Renal pelvis (tissue), 12 donors: Measurements from ENCODE around the gene CDK3. TPM values are rescaled to one million over a fixed set of nuclear protein-coding genes. Genes with fewer than 3 reads are reported as not detected.
"Not testable (repeated sequence)": the region's sequence is repeated elsewhere in the genome, so short reads cannot be mapped to it uniquely, and the experiment has no call there.

Experiments used
- DNase-seq: peaks from one replicate; pipeline ENCODE4 v3.0.0-alpha.2; 2013
- long read RNA-seq, 16 experiments: transcript quantifications; one replicate each; lab custom pipeline, GENCODE V29; 2026
- polyA plus RNA-seq, 3 donors: library from polyadenylated mRNA; unstranded; fragments of 120-200 nt; gene quantifications; one replicate each; pipeline ENCODE4 v1.2.1, GENCODE V29; 2013; ENCODE audit not compliant: insufficient read length in 3 of 3

Gene CDK3
- 10 to 100 TPM; 17.4 to 23.0 (median 21.9) TPM for polyA plus RNA-seq
- long read RNA-seq, donor 1, partial matches to known transcripts, result 0 of 1 reads
- long read RNA-seq, donor 1, other reads (novel, unspliced or antisense), result 0 of 1 reads
- long read RNA-seq, donor 2, result 0 reads
- long read RNA-seq, donor 3, partial matches to known transcripts, result 0 of 1 reads
- long read RNA-seq, donor 3, other reads (novel, unspliced or antisense), result 0 of 1 reads
- long read RNA-seq, donor 4, result 0 reads
- long read RNA-seq, donor 5, result 0 reads
- long read RNA-seq, donor 6, partial matches to known transcripts, result 0 of 2 reads
- long read RNA-seq, donor 6, other reads (novel, unspliced or antisense), result 0 of 2 reads
- long read RNA-seq, donor 7, result 0 reads
- long read RNA-seq, donor 8, result 0 reads
- long read RNA-seq, donor 9, partial matches to known transcripts, result 0 of 1 reads
- long read RNA-seq, donor 9, other reads (novel, unspliced or antisense), result 0 of 1 reads
- long read RNA-seq, donor 10, partial matches to known transcripts, result 0 of 4 reads
- long read RNA-seq, donor 10, other reads (novel, unspliced or antisense), result 0 of 4 reads
- long read RNA-seq, donor 11, partial matches to known transcripts, result 0 of 1 reads
- long read RNA-seq, donor 11, other reads (novel, unspliced or antisense), result 0 of 1 reads
- long read RNA-seq, donor 12, partial matches to known transcripts, result 0 of 1 reads
- long read RNA-seq, donor 12, other reads (novel, unspliced or antisense), result 0 of 1 reads
- long read RNA-seq, donor 13, partial matches to known transcripts, result 0 of 1 reads
- long read RNA-seq, donor 13, other reads (novel, unspliced or antisense), result 0 of 1 reads
- long read RNA-seq, donor 14, result 0 reads
- long read RNA-seq, donor 15, result 0 reads
- long read RNA-seq, donor 16, partial matches to known transcripts, result 0 of 1 reads
- long read RNA-seq, donor 16, other reads (novel, unspliced or antisense), result 0 of 1 reads

DNA sequence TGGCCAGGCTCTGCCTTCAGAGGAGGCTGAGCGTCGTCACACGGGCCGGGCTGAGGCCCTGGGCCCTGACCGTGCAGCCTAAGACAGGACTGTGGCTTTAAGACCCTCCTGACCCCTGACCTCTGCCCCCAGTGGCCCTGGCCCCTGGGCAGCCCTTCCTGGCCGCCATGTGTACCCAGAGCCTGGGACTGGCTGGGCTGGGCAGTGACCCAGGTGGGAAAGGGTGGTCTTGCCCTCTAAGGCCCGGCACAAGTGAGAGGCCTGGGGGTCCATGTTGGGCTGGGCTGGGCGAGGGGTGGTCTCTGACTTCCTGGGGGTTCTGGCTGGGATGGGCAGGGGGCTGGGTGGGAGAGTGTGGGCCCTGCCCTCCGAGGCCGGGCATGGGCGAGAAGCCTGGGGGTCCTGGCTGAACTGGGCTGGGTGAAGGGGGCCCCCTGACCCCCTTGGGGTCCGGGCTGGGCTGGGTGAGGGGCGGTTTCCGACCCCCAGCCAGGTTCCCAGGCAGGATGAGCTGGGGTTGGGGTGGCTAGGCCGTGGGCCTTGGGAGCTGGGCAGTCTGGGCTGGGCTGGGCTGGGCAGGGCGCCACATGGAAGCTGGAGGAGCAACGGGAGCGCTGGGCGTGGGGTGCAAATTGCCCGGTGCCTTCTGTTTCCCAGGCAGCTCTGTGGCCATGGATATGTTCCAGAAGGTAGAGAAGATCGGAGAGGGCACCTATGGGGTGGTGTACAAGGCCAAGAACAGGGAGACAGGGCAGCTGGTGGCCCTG is at the start of gene CDK3:
Gene CDK3 (plus strand): TSS at position 101 of the 767 bp plus-strand sequence. CDS start 571 bp downstream, at position 672.
- DNase-seq, result no peak

DNA sequence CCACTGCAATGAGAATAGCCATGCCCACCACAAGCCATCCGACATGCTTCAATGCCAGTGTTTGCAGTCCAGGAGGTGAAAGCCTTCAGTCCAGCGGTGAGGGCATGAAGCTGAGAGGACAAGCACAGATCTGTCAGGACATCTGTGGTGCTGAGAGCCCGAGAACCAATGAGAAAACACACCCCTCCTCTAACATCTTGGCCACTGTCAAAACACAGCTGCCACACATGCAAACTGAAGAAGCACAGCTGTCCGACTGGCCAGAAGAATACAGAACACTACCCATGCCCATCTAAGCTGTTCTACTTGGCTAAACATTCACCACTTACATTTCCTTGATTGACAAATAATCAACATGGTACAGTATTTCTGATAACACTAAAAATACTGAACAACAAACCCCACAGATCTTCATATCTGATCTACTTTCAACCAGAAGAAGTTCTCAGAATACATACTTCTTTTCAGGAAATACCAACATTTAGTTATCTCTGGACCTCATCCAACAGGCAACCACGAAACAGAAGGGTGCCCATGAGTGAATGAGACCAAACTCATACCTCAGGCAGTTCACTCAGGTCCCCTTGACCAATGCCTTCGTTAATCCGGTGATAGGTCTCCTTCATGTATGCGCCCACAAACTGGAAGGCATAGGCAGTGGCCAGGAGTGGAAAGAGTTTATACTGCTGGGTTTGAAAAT is 49.6 kb upstream of the CDK3 start:
- peak; percentile 24 for DNase-seq

DNA sequence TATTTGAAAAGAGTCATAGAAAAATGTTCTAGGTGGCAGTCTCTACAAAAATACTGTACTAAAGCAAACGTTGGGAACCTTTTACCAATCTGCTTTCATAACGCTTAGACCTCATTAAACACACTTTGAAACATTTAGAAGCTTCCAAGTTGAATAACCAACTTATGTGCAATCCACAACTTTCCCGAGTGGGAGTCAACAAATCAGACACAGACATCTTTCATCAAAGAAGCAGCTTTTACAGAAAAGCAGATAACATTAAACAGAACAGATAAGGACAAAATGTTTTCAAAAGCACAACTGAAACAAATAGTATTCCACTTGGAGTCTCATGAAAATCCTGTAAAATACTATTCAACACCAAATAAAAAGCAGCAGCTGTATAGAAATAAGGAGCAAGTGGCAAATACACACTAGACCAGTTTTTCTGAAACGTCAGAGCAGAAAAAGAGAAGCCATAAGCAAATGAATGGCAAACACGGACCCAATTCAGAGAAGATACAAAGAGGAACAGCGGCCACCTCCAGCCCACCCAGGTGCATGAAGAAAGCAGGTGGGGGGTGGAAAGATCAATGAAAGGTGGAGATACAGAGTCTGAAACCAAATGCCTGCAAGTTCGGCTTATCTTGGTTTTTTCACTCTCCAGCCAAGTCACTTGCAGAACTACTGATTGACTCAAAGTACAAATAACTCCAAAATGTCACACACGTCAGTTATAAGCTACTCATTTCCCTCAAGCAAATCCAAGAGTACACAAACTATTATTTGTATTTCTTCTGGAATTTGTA is 41.4 kb upstream of the CDK3 start:
- no peak for DNase-seq

DNA sequence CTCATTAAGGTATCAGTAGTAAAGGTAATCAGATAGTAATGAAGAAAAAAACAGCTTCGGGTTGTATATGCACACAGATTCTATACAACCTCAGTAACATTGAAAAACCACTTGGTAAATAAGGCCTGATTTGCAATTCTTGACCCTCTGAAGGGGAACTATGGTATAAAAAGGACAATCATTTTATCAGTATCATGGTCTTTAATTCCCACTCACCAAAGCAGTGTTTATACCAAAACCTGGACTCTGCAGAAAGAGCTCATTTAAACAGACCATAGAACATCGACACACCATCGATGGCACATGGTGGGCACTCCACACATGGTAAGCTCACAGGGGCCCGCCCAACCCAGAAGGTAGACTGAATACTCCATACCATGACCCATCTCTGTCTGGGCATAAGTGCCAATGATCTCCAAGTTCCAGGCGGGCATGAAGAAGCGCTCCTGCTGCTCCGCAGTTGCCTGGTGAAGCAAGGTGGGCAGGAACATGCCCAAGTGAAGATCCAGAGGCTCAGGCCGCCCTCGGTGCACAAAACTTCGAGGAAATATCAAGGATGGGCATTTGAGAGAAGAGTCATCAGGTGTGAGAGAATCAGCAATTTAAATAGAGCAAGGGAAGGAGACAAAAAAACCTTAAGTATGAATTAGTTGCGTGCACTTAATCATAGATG is 40.7 kb upstream of the CDK3 start:
- no peak for DNase-seq

DNA sequence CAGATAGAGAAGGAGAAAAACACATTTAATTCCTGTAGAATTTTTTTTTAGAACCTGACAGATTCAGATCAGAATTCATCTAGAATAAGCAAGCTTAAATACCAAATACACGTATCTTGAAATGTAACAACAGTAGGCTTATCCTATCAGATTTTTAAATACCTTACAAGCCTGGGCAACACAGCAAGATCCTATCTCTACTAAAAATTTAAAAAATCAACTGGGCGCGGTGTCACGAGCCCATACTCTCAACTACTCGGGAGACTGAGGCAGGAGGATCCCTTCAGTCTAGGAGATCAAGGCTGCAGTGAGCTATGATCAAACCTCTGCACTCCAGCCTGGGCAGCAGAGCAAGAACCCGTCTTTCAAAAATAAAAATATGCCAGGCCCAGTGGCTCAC is 35.2 kb upstream of the CDK3 start:
- DNase-seq, result no peak

DNA sequence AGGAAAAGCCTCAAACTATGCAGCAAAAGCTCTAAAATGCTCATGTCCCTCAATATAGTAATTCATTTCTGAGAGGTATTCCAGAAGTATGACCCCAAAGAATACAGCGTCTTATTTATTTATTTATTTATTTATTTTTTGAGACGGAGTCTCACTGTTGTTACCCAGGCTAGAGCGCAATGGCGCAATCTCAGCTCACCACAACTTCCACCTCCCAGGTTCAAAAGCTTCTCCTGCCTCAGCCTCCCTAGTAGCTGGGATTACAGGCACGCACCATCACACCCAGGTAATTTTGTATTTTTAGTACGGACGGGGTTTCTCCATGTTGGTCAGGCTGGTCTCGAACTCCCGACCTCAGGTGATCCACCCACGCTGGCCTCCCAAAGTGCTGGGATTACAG is 31.6 kb upstream of the CDK3 start:
- not testable (repeated sequence) for DNase-seq

DNA sequence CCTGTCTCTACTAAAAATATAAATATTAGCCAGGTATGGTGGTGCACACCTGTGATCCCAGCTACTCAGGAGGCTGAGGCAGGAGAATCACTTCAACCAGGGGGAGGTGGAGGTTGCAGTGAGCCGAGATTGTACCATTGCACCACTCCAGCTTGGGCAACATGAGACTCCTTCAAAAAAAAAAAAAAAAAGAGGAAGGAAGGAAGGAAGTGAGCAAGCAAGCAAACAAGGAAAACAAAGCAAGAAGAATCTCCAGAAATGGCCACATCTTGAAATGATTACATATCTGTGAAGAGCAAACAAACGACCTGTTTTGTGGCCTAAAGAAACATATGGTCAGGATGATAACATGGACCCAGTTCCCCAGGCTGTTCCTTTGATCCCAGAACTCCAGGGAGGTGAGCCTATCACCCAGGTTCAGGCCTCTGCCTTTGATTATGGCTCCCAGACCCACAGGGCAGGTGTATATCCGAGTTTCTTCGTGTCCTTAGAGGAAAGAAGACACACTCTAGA is 30.6 kb upstream of the CDK3 start:
- DNase-seq, result no peak

DNA sequence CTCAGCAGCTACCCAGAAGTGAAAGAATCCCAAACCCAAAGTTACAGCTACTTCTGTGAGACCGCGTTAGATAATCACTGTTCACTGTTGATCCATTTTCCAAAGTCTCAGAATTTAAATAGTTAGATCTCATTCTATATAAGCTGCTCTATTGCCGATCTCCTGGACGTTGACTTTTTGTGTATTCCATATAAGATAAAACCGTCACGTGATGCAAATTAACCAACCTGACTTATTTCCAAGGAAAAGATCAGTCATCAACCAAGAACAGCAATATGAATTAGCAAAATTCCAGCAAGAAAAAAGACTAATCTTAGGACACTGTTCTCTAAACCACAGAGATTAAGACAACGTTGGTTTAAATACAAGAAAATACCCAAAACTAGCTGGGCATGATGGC is 30.0 kb upstream of the CDK3 start:
- DNase-seq, result no peak

DNA sequence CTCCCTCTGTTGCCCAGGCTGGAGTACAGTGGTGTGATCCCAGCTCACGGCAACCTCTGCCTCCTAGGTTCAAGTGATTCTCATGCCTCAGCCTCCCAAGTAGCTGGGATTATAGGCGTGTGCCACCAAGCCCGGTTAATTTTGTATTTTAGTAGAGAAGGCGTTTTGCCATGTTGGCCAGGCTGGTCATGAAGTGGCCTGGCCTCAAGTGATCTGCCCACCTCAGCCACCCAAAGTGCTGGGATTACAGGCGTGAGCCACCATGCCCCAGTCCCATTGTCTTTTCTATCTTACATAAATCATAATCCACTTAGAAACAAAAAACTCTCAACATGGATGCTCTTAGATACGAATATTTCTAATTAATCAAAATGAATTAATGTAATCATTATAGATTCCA is 25.5 kb upstream of the CDK3 start:
- DNase-seq, result not testable (repeated sequence)

DNA sequence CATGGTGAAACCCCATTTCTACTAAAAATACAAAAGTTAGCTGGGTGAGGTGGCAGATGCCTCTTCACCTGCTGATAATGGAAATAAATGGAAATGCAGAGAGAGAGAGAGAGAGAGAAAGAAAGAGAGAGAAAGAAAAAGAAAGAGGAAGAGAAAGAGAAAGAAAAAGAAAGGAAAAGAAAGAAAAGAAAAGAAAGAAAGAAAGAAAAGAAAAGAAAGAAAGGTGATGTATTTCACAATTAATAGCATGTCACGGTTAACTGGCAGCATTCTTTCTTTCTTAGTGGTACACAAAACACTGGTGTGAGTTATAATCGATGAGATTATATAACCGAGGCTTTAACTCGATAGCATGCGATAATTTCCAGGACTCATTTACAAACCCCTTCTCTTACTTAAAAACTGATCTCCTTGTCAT is 24.9 kb upstream of the CDK3 start:
- DNase-seq, result no peak

DNA sequence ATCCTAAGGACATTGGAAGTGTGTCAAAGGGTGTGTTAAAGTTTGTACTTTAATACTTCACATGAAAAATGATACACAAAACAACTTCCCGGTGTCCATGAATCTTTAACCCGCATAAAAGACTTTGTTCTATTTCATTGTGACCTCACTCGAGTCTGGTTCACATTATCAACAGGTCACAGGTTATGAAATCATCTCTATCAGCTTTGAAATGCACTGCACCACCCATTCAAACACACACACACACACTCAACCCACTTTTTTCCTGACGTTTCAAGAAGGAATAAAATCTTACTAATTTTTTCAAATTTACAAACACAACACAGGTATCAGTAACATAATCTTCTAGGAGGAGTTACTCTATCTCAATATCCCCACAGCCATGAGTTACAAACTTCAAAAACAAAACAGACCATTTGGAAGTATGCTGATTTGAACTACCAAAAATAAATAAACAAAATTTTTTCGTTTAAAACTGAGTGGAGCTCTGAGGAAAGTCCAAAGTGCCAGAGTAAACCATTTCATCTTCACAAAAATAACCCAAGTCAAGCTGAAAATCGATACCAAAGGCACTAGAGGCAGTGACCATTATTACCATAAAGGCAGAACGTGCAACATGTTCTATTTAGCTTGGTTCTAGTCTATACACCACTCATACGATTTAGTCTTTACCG is 24.3 kb upstream of the CDK3 start:
- no peak for DNase-seq

DNA sequence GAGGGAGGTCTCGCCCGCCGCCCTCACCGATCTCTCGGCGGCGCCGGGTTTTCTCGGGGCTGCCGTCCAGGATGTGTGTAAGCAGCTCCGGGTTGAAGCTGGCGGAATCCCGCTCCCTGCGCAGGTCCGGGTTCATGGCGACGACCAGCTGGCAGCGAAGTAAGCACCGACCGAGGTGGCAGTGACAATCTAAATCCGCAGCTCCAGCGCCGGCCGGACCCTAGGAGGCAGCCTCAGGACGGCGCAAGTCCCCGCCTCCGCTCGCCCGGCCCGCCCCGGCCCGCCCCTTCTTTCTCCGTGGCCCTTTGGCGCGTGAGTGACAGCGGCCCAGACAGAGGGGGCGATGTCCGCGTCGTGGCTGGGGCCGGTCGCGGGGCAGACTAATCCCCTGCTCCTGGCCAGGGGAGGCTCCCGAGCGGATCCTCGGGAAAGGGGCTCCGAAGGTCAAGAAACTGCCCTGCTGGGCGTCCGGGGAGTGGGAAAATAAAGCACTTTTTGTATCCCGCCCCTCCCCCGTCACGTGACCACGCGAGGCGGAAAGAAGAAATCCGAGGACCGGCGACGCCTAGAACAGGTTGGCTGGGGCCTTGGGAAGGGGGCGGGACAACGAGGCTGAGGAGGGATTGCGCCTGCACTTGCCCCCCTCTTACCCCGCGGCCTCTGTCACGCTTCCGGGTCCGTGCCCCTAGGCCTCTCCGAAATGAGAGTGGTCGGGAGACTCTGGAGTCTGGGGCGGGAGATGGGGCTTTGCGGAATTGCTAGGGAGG is 21.5 kb upstream of the CDK3 start, which contains the start of the genes ACOX1 and TEN1:
Gene ACOX1 (minus strand): TSS at position 229 of the 767 bp plus-strand sequence. CDS start 93 bp downstream, at position 136.
Gene TEN1 (plus strand): TSS at position 303 of the 767 bp plus-strand sequence. CDS start 6,953 bp downstream, outside the sequence.
- DNase-seq, result peak; percentile 98

DNA sequence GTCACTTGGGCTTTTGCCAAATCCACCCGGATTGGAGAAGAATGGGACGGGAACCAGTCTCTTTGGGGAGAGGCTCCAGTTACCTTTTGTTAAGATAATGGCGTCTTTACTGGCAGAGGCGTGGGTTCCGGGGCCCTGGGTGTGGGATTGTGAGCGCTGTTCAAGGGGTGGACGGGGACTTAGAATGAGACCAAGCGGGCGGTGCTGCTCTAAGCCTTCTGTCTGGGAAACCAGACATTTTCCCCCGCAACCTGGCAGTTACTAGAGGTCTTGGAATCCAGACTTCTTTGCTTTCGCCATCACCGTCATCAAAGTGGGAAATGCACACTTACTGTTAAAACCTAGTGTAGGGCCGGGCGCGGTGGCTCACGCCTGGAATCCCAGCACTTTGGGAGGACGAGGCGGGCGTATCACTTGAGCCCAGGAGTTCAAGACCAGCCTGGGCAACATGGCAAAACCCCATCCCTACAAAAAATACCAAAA is 20.9 kb upstream of the CDK3 start:
- DNase-seq, result no peak

DNA sequence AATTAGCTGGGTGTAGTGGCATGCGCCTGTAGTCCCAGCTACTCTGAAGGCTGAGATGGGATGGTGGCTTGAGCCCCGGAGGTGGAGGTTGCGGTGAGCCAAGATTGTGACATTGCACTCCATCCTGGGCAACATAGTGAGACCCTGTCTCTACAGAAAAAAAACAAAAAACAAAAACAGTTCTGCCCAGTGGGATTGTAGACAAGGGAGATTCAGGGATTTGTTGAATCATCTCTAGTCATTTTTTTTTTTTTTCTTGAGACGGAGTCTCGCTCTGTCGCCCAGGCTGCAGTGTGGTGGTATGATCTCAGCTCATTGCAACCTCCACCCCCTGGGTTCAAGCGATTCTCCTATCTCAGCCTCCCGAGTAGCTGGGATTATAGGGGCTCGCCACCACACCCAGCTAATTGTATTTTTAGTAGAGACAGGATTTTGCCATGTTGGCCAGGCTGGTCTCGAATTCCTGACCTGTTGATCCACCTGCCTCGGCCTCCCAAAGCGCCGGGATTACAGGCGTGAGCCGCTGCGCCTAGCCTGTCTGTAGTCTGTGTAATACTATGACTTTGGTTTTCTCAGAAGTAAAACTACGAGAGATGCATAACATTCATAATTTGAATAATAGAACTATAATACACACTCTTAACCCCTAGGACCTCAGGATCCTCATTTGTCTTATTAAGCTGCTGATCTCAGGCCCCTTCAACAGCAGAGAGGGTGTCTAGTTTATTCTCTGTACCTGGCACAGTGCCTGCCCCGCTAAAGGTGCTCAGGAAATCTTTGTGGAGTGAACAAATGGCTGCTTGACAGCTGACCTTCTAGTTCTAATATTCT is 20.3 kb upstream of the CDK3 start:
- DNase-seq, result no peak

DNA sequence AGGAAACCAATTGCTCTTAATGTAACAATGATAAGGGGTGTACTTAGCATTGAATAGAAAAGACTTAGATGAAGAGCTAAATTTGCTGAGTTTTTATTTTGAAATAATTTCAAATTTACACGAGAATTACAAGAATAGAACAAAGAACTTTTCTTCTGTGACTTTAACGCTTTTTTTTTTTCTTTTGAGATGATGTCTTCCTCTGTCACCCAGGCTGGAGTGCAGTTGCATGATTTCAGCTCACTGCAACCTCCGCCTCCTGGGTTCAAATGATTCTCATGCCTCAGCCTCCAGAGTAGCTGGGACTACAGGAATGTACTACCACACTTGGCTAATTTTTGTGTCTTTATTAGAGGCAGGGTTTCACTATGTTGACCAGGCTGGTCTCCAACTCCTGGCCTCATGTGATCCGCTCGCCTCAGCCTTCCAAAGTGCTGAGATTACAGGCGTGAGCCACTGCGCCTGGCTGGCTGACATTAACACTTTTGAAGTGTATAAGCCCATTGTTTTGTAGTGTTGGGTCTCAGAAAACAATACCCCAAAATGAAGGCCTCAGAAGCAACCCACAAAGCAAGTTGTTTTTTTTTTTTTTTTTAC is 19.5 kb upstream of the CDK3 start:
- DNase-seq, result no peak

DNA sequence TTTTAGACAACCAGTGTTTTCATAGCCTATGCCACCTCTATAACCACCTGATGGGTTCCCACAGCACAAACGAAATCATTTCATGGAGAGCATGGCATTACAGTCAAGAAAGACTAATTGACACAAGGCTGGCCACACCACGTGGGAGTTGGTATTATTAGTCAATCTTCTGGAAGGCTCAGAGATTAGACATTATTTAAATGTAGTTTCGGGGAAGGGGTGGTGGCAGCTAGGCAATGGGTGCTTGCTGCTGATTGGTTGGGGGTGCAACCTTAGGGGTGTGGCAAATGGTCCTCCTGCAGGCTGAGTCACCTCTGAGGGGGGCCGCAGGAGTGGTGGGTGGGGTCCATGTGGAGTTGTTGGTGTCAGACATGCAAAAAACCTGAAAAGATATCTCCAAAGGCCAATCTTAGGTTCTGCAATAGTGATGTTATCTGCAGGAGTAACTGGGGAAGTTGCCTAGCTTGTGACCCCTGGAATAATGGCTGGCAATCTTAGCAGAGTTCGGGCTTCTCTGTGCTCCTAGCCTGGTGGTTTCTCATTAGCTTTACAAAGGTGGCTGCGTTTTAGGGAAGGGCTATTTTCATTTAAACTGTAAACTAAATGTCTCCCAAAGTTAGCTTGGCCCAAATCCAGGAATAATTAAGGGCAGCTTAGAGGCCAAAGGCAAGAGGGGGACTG is 17.0 kb upstream of the CDK3 start:
- no peak for DNase-seq
